Measurements from ENCODE around the gene SRGAP2C.
"Not testable (repeated sequence)": the region's sequence is repeated elsewhere in the genome, so short reads cannot be mapped to it uniquely, and the experiment has no call there.

The SRGAP2C gene

GRCh38 chr1:121401375-121401955 lies 216.7 kb downstream of the SRGAP2C start:
- H3K9me3 ChIP-seq (ENCODE audit: insufficient read depth, low read depth, low read length); H3K23ac ChIP-seq (ENCODE audit: low read length); H3K18ac ChIP-seq (ENCODE audit: low read length); H3K36me3 ChIP-seq (ENCODE audit: control insufficient read depth in 1 of 2, insufficient read depth in 2 of 2, low read length in 2 of 2); H3K14ac ChIP-seq (ENCODE audit: low read length); H3K27ac ChIP-seq (ENCODE audit: low read depth, low read length); H2BK12ac ChIP-seq (ENCODE audit: low read length); H3K4ac ChIP-seq (ENCODE audit: low read depth, low read length); H4K91ac ChIP-seq (ENCODE audit: low read depth, low read length); H3K79me2 ChIP-seq (ENCODE audit: control insufficient read depth, insufficient read depth, low read length, poor library complexity); H3K79me1 ChIP-seq (ENCODE audit: low read length); H3K4me3 ChIP-seq (ENCODE audit: low read depth, low read length); H3K9ac ChIP-seq (ENCODE audit: low read length); H3K27me3 ChIP-seq (ENCODE audit: insufficient read depth, low read length); H2BK5ac ChIP-seq (ENCODE audit: low read depth, low read length, poor library complexity); H2AFZ ChIP-seq (ENCODE audit: insufficient read depth, low read length, poor library complexity); H3K4me1 ChIP-seq (ENCODE audit: control insufficient read depth in 1 of 2, insufficient read depth in 2 of 2, low read length in 2 of 2); H2BK120ac ChIP-seq (ENCODE audit: insufficient read depth, low read length, poor library complexity); H2AK5ac ChIP-seq (ENCODE audit: low read length); DNase-seq; H4K12ac ChIP-seq (ENCODE audit: low read depth, low read length): not testable (repeated sequence)
- Histone ChIP-seq H4K8ac (ENCODE audit: low read depth, low read length) (peak overlapping the region; percentile 19), H3K4me2 (ENCODE audit: low read length) (peak overlapping the region; percentile 41)
- no CpG with 5 or more reads among the region's 26 CpGs for WGBS (ENCODE audit: extremely low coverage, insufficient coverage, insufficient read length)

- not testable (repeated sequence) for H2BK12ac ChIP-seq (ENCODE audit: low read length); H3K27me3 ChIP-seq (ENCODE audit: insufficient read depth, low read length)
Observed at GRCh38 chr1:121403254-121403653, 218.5 kb downstream of the SRGAP2C start.

DNA sequence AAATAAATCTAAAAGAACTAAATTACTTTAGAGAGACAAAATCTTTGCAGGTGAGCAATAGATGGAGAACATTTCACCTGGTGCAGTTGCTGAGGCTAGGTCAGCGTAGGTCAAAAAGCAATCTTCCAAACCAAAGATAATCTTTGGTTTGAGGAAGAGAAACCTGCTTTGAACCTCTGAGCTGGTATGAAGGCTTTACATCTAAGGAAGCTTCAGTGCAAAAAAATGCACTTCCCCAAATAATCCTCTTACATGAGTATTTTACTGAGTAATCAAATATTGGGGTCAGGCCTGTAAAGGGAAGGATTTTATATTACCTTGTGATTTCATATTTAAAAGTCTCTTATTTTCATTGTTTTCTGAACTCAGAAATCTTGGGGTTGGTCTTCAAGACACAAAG lies 223.6 kb downstream of the SRGAP2C start:
- Histone ChIP-seq H3K4me2 (ENCODE audit: low read length) (no peak overlapping the region), H3K4me1 (ENCODE audit: control insufficient read depth in 1 of 2, insufficient read depth in 2 of 2, low read length in 2 of 2) (no peaks in the 10 kb centered on the region), H3K9ac (ENCODE audit: low read length) (no peak overlapping the region), H2AK5ac (ENCODE audit: low read length) (no peak overlapping the region), H3K9me3 (ENCODE audit: insufficient read depth, low read depth, low read length) (no peaks in the 10 kb centered on the region), H2BK12ac (ENCODE audit: low read length) (no peak overlapping the region), H4K91ac (ENCODE audit: low read depth, low read length) (no peak overlapping the region), H2BK5ac (ENCODE audit: low read depth, low read length, poor library complexity) (no peak overlapping the region), H2BK120ac (ENCODE audit: insufficient read depth, low read length, poor library complexity) (no peak overlapping the region), H3K4me3 (ENCODE audit: low read depth, low read length) (no peak overlapping the region), H3K36me3 (ENCODE audit: control insufficient read depth in 1 of 2, insufficient read depth in 2 of 2, low read length in 2 of 2) (no peaks in the 10 kb centered on the region), H3K14ac (ENCODE audit: low read length) (no peak overlapping the region), H3K79me1 (ENCODE audit: low read length) (no peaks in the 10 kb centered on the region), H3K27me3 (ENCODE audit: insufficient read depth, low read length) (no peaks in the 10 kb centered on the region), H3K4ac (ENCODE audit: low read depth, low read length) (no peak overlapping the region), H3K18ac (ENCODE audit: low read length) (no peak overlapping the region), H4K8ac (ENCODE audit: low read depth, low read length) (no peak overlapping the region), H2AFZ (ENCODE audit: insufficient read depth, low read length, poor library complexity) (no peak overlapping the region), H3K79me2 (ENCODE audit: control insufficient read depth, insufficient read depth, low read length, poor library complexity) (no peaks in the 10 kb centered on the region), H3K23ac (ENCODE audit: low read length) (no peak overlapping the region), H3K27ac (ENCODE audit: low read depth, low read length) (no peak overlapping the region), H4K12ac (ENCODE audit: low read depth, low read length) (no peak overlapping the region)
- DNase-seq = no peak
- WGBS (ENCODE audit: extremely low coverage, insufficient coverage, insufficient read length) = no CpG with 5 or more reads among the region's 1 CpG

More at GRCh38 chr1:121403254-121403653, 218.5 kb downstream of the SRGAP2C start:
- H3K79me1 ChIP-seq (ENCODE audit: low read length); H3K14ac ChIP-seq (ENCODE audit: low read length); H3K4ac ChIP-seq (ENCODE audit: low read depth, low read length); H2BK120ac ChIP-seq (ENCODE audit: insufficient read depth, low read length, poor library complexity); H3K79me2 ChIP-seq (ENCODE audit: control insufficient read depth, insufficient read depth, low read length, poor library complexity); H3K36me3 ChIP-seq (ENCODE audit: control insufficient read depth in 1 of 2, insufficient read depth in 2 of 2, low read length in 2 of 2); H3K4me1 ChIP-seq (ENCODE audit: control insufficient read depth in 1 of 2, insufficient read depth in 2 of 2, low read length in 2 of 2); H3K4me3 ChIP-seq (ENCODE audit: low read depth, low read length); H4K12ac ChIP-seq (ENCODE audit: low read depth, low read length); H4K8ac ChIP-seq (ENCODE audit: low read depth, low read length); H3K9me3 ChIP-seq (ENCODE audit: insufficient read depth, low read depth, low read length); H2BK5ac ChIP-seq (ENCODE audit: low read depth, low read length, poor library complexity); H3K9ac ChIP-seq (ENCODE audit: low read length); H3K18ac ChIP-seq (ENCODE audit: low read length); H2AFZ ChIP-seq (ENCODE audit: insufficient read depth, low read length, poor library complexity); H3K27ac ChIP-seq (ENCODE audit: low read depth, low read length); DNase-seq; H3K23ac ChIP-seq (ENCODE audit: low read length); H4K91ac ChIP-seq (ENCODE audit: low read depth, low read length); H3K4me2 ChIP-seq (ENCODE audit: low read length); H2AK5ac ChIP-seq (ENCODE audit: low read length): not testable (repeated sequence)
- no CpG with 5 or more reads among the region's 7 CpGs for WGBS (ENCODE audit: extremely low coverage, insufficient coverage, insufficient read length)

DNA sequence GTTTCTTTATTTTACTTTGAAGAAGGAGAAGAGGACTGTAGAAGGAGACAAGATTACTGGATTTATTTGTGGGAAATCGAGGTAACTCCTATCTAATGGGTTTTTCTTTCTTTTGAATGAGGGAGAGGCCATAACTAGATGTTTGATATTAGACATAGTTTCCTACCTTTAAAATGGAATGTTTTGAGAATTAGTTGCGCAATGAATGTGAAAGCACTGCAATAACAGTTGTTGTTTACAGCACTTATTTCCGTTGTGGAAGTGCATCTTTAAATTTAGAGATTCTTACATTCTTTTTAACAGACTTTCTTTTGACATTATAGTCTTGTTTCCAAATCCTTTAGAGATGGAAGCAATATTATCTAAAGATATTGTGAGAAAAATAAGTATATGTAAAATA lies 229.0 kb downstream of the SRGAP2C start:
- Histone ChIP-seq H2BK5ac (ENCODE audit: low read depth, low read length, poor library complexity) (no peak overlapping the region), H3K27me3 (ENCODE audit: insufficient read depth, low read length) (no peaks in the 10 kb centered on the region), H4K8ac (ENCODE audit: low read depth, low read length) (no peak overlapping the region), H2AK5ac (ENCODE audit: low read length) (no peak overlapping the region), H3K4ac (ENCODE audit: low read depth, low read length) (no peak overlapping the region), H3K36me3 (ENCODE audit: control insufficient read depth in 1 of 2, insufficient read depth in 2 of 2, low read length in 2 of 2) (no peaks in the 10 kb centered on the region), H3K23ac (ENCODE audit: low read length) (no peak overlapping the region), H3K27ac (ENCODE audit: low read depth, low read length) (no peak overlapping the region), H3K9ac (ENCODE audit: low read length) (no peak overlapping the region), H3K9me3 (ENCODE audit: insufficient read depth, low read depth, low read length) (no peaks in the 10 kb centered on the region), H3K4me3 (ENCODE audit: low read depth, low read length) (no peak overlapping the region), H3K79me2 (ENCODE audit: control insufficient read depth, insufficient read depth, low read length, poor library complexity) (no peaks in the 10 kb centered on the region), H3K4me1 (ENCODE audit: control insufficient read depth in 1 of 2, insufficient read depth in 2 of 2, low read length in 2 of 2) (no peaks in the 10 kb centered on the region), H3K14ac (ENCODE audit: low read length) (no peak overlapping the region), H3K4me2 (ENCODE audit: low read length) (no peak overlapping the region), H2BK12ac (ENCODE audit: low read length) (no peak overlapping the region), H3K18ac (ENCODE audit: low read length) (no peak overlapping the region), H4K91ac (ENCODE audit: low read depth, low read length) (no peak overlapping the region), H4K12ac (ENCODE audit: low read depth, low read length) (no peak overlapping the region), H2AFZ (ENCODE audit: insufficient read depth, low read length, poor library complexity) (no peak overlapping the region), H2BK120ac (ENCODE audit: insufficient read depth, low read length, poor library complexity) (no peak overlapping the region), H3K79me1 (ENCODE audit: low read length) (no peaks in the 10 kb centered on the region)
- WGBS (ENCODE audit: extremely low coverage, insufficient coverage, insufficient read length) = no CpG with 5 or more reads among the region's 3 CpGs
- peak in 1 of 2 donors; percentile 43 for DNase-seq

All from trophoblast cell (in vitro differentiated cells and primary cell).